ENCODE data around the gene FYCO1.

GRCh38 chr3:45909542-45909941, 86.1 kb downstream of the FYCO1 start:
- TF ChIP-seq CTCF (IDR thresholded peaks at IDR 0.05) (no peak), POLR2A (IDR thresholded peaks at IDR 0.05) (no peak)

Data from thyroid gland (tissue), 4 donors.